Measurements from ENCODE around the gene PWWP2B. TPM values are rescaled to one million over a fixed set of nuclear protein-coding genes. Genes with fewer than 3 reads are reported as not detected.

The PWWP2B gene
- total RNA-seq, 1 donor from 2014 or later = 7.6 TPM

- H3K9me3 Mint-ChIP-seq (ENCODE audit: unreplicated experiment) = no peaks in the 10 kb centered on the region
- no peak for TF ChIP-seq CTCF (IDR thresholded peaks at IDR 0.05; ENCODE audit: unreplicated experiment)
- no peak for DNase-seq (ENCODE audit: low spot score)
- H3K36me3 Mint-ChIP-seq (ENCODE audit: low read depth, unreplicated experiment) = peaks cover 8% of the 10 kb centered on the region
- H3K27me3 Mint-ChIP-seq (ENCODE audit: unreplicated experiment) = peaks cover 8% of the 10 kb centered on the region
- no peak overlapping the region for H3K4me3 Mint-ChIP-seq (ENCODE audit: unreplicated experiment)
- H3K4me1 Mint-ChIP-seq (ENCODE audit: unreplicated experiment) = peaks cover 4% of the 10 kb centered on the region
- no peak overlapping the region for H3K27ac Mint-ChIP-seq (ENCODE audit: unreplicated experiment)
These were observed 21.8 kb downstream of the PWWP2B start for GRCh38 chr10:132418527-132419416.

- no peaks in the 10 kb centered on the region for H3K9me3 Mint-ChIP-seq (ENCODE audit: unreplicated experiment)
- no peak overlapping the region for H3K27ac Mint-ChIP-seq (ENCODE audit: unreplicated experiment)
- H3K27me3 Mint-ChIP-seq (ENCODE audit: unreplicated experiment) = peaks cover 13% of the 10 kb centered on the region
- peaks cover 8% of the 10 kb centered on the region for H3K36me3 Mint-ChIP-seq (ENCODE audit: low read depth, unreplicated experiment)
- no peak for TF ChIP-seq CTCF (IDR thresholded peaks at IDR 0.05; ENCODE audit: unreplicated experiment)
- H3K4me3 Mint-ChIP-seq (ENCODE audit: unreplicated experiment) = no peak overlapping the region
- H3K4me1 Mint-ChIP-seq (ENCODE audit: unreplicated experiment) = peaks cover 4% of the 10 kb centered on the region
- no peak for DNase-seq (ENCODE audit: low spot score)
These were observed 22.8 kb downstream of the PWWP2B start for GRCh38 chr10:132419538-132420468.

- TF ChIP-seq CTCF (IDR thresholded peaks at IDR 0.05; ENCODE audit: unreplicated experiment) = no peak
- peaks cover 11% of the 10 kb centered on the region for H3K27me3 Mint-ChIP-seq (ENCODE audit: unreplicated experiment)
- H3K4me1 Mint-ChIP-seq (ENCODE audit: unreplicated experiment) = peaks cover 4% of the 10 kb centered on the region
- no peak overlapping the region for H3K4me3 Mint-ChIP-seq (ENCODE audit: unreplicated experiment)
- H3K36me3 Mint-ChIP-seq (ENCODE audit: low read depth, unreplicated experiment) = peaks cover 1% of the 10 kb centered on the region
- DNase-seq (ENCODE audit: low spot score) = no peak
- H3K27ac Mint-ChIP-seq (ENCODE audit: unreplicated experiment) = no peak overlapping the region
- no peaks in the 10 kb centered on the region for H3K9me3 Mint-ChIP-seq (ENCODE audit: unreplicated experiment)
These were observed 23.5 kb downstream of the PWWP2B start for GRCh38 chr10:132420469-132420980.

GRCh38 chr10:132420981-132421846 is 24.2 kb downstream of the PWWP2B start:
- peaks cover 11% of the 10 kb centered on the region for H3K27me3 Mint-ChIP-seq (ENCODE audit: unreplicated experiment)
- DNase-seq (ENCODE audit: low spot score) = no peak
- no peak overlapping the region for H3K27ac Mint-ChIP-seq (ENCODE audit: unreplicated experiment)
- H3K9me3 Mint-ChIP-seq (ENCODE audit: unreplicated experiment) = no peaks in the 10 kb centered on the region
- H3K4me3 Mint-ChIP-seq (ENCODE audit: unreplicated experiment) = no peak overlapping the region
- H3K4me1 Mint-ChIP-seq (ENCODE audit: unreplicated experiment) = peaks cover 4% of the 10 kb centered on the region
- H3K36me3 Mint-ChIP-seq (ENCODE audit: low read depth, unreplicated experiment) = no peaks in the 10 kb centered on the region
- no peak for TF ChIP-seq CTCF (IDR thresholded peaks at IDR 0.05; ENCODE audit: unreplicated experiment)
